ENCODE measurements around the gene DHX16.

- no peak for TF ChIP-seq SP1 (CRISPR knock-in tag; conservative IDR thresholded peaks at IDR 0.05)
- no peak for TF ChIP-seq CTCF (IDR thresholded peaks at IDR 0.05)
- no peak for TF ChIP-seq ZNF423 (CRISPR knock-in tag; IDR thresholded peaks at IDR 0.05)
- TF ChIP-seq GABPB1 (CRISPR knock-in tag; IDR thresholded peaks at IDR 0.05) = no peak
- no peak for TF ChIP-seq ZNF317 (CRISPR knock-in tag; IDR thresholded peaks at IDR 0.05; ENCODE audit: borderline replicate concordance, low read depth)
- TF ChIP-seq FOXK1 (CRISPR knock-in tag; IDR thresholded peaks at IDR 0.05) = no peak
- no peak for TF ChIP-seq ELF4 (CRISPR knock-in tag; IDR thresholded peaks at IDR 0.05; ENCODE audit: low read depth)
- no peak for TF ChIP-seq USF2 (CRISPR knock-in tag; IDR thresholded peaks at IDR 0.05)
- no peak for TF ChIP-seq FOXP1 (CRISPR knock-in tag; IDR thresholded peaks at IDR 0.05; ENCODE audit: borderline replicate concordance)
- TF ChIP-seq USF1 (CRISPR knock-in tag; IDR thresholded peaks at IDR 0.05) = no peak
- no peak for TF ChIP-seq RELA (CRISPR knock-in tag; IDR thresholded peaks at IDR 0.05; ENCODE audit: borderline replicate concordance)
- TF ChIP-seq NR2C2 (CRISPR knock-in tag; IDR thresholded peaks at IDR 0.05) = no peak
- TF ChIP-seq TEAD4 (CRISPR knock-in tag; IDR thresholded peaks at IDR 0.05) = no peak
These were observed 39.1 kb upstream of the DHX16 start for GRCh38 chr6:30711758-30712380.
